GM21825 (cell line): Measurements from ENCODE around the gene KCNMB3.
"Not testable (repeated sequence)": the region's sequence is repeated elsewhere in the genome, so short reads cannot be mapped to it uniquely, and the experiment has no call there.

ENCODE experiments used
- ATAC-seq: cut with Tn5 transposase; IDR thresholded peaks from one replicate; pipeline ENCODE4 v1.9.1; 2021; ENCODE audit warnings: mild to moderate bottlenecking, moderate library complexity; ENCODE audit not compliant: unreplicated experiment

KCNMB3 gene

GRCh38 chr3:179265092-179265491 is 14.2 kb upstream of the KCNMB3 start:
- ATAC-seq = no peak

GRCh38 chr3:179264449-179264848 is 13.5 kb upstream of the KCNMB3 start:
- ATAC-seq = no peak

- ATAC-seq = no peak
Observed at GRCh38 chr3:179263134-179263533, 12.2 kb upstream of the KCNMB3 start.

GRCh38 chr3:179260949-179261765 is 10.2 kb upstream of the KCNMB3 start:
- ATAC-seq = peak; percentile 85

- ATAC-seq = not testable (repeated sequence)
Observed at GRCh38 chr3:179259959-179260756, 9.2 kb upstream of the KCNMB3 start.

- no peak for ATAC-seq
Observed at GRCh38 chr3:179258820-179259219, 7.9 kb upstream of the KCNMB3 start.

- not testable (repeated sequence) for ATAC-seq
Observed at GRCh38 chr3:179257742-179258141, 6.8 kb upstream of the KCNMB3 start.

GRCh38 chr3:179256813-179257212 is 5.9 kb upstream of the KCNMB3 start:
- ATAC-seq = no peak

GRCh38 chr3:179247289-179248015 is 3.5 kb downstream of the KCNMB3 start:
- ATAC-seq = no peak

- ATAC-seq = no peak
Observed at GRCh38 chr3:179244878-179245277, 6.0 kb downstream of the KCNMB3 start.

GRCh38 chr3:179242859-179243258 is 8.1 kb downstream of the KCNMB3 start:
- not testable (repeated sequence) for ATAC-seq

GRCh38 chr3:179240299-179240698 is 10.6 kb downstream of the KCNMB3 start:
- not testable (repeated sequence) for ATAC-seq

- peak; percentile 81 for ATAC-seq
Observed at GRCh38 chr3:179236669-179237301, 14.1 kb downstream of the KCNMB3 start.

GRCh38 chr3:179234199-179234598 is 16.7 kb downstream of the KCNMB3 start:
- ATAC-seq = no peak

GRCh38 chr3:179233043-179233442 is 17.9 kb downstream of the KCNMB3 start:
- ATAC-seq = no peak

- ATAC-seq = no peak
Observed at GRCh38 chr3:179229177-179229576, 21.7 kb downstream of the KCNMB3 start.

GRCh38 chr3:179227349-179227748 is 23.6 kb downstream of the KCNMB3 start:
- no peak for ATAC-seq

- ATAC-seq = no peak
Observed at GRCh38 chr3:179224584-179224983, 26.3 kb downstream of the KCNMB3 start.

GRCh38 chr3:179223548-179223947 is 27.4 kb downstream of the KCNMB3 start:
- ATAC-seq = no peak

GRCh38 chr3:179218213-179218612 is 32.7 kb downstream of the KCNMB3 start:
- ATAC-seq = not testable (repeated sequence)

GRCh38 chr3:179215550-179215949 is 35.4 kb downstream of the KCNMB3 start:
- not testable (repeated sequence) for ATAC-seq
